GM12878 (cell line): Measurements from ENCODE around the gene ZNF608.

ENCODE experiments used
- DPF2 ChIP-seq: fragments of 450-650 bp; IDR thresholded peaks from 2 replicates; pipeline ENCODE4 v1.6.1; 2017; ENCODE audit warnings: mild to moderate bottlenecking
- GABPA ChIP-seq: IDR thresholded peaks from 2 replicates; pipeline ENCODE4 v1.6.1; 2014; ENCODE audit warnings: antibody characterized with exemption, low read depth, mild to moderate bottlenecking, inconsistent platforms
- KLF5 ChIP-seq: fragments of 450-650 bp; IDR thresholded peaks from 2 replicates; pipeline ENCODE4 v1.6.1; 2014; ENCODE audit warnings: mild to moderate bottlenecking; ENCODE audit not compliant: partially characterized antibody
- POU2F2 ChIP-seq: IDR thresholded peaks from 3 replicates; pipeline ENCODE4 v1.6.1; 2011; ENCODE audit warnings: low read depth, mild to moderate bottlenecking, low read length, borderline replicate concordance
- SREBF2 ChIP-seq: IDR thresholded peaks from 2 replicates; pipeline ENCODE4 v1.6.1; 2012; ENCODE audit warnings: mild to moderate bottlenecking, low read length
- SUZ12 ChIP-seq: fragments of 200-600 bp; sonication (generic); IDR thresholded peaks from one replicate; pipeline ENCODE4 v1.6.1; 2018; ENCODE audit warnings: antibody characterized with exemption, mild to moderate bottlenecking; ENCODE audit not compliant: unreplicated experiment
- ZNF274 ChIP-seq: IDR thresholded peaks from one replicate; pipeline ENCODE4 v1.8.0; 2011; ENCODE audit not compliant: insufficient read length, insufficient read depth
- TF ChIP-seq, protein P1 (sequence below), 3 experiments: IDR thresholded peaks in 2 of 3; conservative IDR thresholded peaks in 1 of 3; 2 replicates each; pipeline ENCODE4 v1.5.1; 2011; ENCODE audit warnings: low read depth in 3 of 3, low read length in 3 of 3, mild to moderate bottlenecking in 3 of 3, control low read depth in 2 of 3, moderate library complexity in 2 of 3, inconsistent platforms in 1 of 3, mixed read lengths in 1 of 3; ENCODE audit not compliant: control insufficient read depth in 2 of 3, insufficient read depth in 1 of 3; ENCODE audit errors: extremely low read depth in 1 of 3

DNA sequence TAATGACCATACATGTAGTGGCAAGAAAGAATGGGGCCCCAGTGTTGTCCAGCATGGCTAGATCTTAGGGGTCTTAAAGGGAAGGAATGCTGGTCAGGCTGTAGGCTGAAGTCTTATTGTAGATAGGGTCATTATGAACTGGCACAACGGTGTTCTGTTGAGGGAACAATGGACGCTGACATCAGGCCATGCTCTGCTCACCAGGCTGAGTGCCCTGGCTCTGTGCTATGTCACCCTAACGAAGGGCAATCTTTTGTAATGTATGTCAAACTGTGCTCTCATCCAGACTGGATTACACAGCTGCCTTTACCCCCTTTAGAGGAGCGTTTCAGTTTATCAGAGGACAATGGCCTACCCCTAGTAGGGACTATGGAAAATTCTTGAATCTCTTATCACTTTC lies 14.6 kb upstream of the ZNF608 start:
- TF ChIP-seq, protein P1, sequence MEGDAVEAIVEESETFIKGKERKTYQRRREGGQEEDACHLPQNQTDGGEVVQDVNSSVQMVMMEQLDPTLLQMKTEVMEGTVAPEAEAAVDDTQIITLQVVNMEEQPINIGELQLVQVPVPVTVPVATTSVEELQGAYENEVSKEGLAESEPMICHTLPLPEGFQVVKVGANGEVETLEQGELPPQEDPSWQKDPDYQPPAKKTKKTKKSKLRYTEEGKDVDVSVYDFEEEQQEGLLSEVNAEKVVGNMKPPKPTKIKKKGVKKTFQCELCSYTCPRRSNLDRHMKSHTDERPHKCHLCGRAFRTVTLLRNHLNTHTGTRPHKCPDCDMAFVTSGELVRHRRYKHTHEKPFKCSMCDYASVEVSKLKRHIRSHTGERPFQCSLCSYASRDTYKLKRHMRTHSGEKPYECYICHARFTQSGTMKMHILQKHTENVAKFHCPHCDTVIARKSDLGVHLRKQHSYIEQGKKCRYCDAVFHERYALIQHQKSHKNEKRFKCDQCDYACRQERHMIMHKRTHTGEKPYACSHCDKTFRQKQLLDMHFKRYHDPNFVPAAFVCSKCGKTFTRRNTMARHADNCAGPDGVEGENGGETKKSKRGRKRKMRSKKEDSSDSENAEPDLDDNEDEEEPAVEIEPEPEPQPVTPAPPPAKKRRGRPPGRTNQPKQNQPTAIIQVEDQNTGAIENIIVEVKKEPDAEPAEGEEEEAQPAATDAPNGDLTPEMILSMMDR (IDR thresholded peaks at IDR 0.05 in 2 of 3, conservative IDR thresholded peaks at IDR 0.05 in 1 of 3; ENCODE audit: control insufficient read depth in 2 of 3, extremely low read depth in 1 of 3, insufficient read depth in 1 of 3, low read depth in 3 of 3, low read length in 3 of 3) = no peak
- TF ChIP-seq GABPA (no peak), ZNF274 (no peak), SREBF2 (no peak), POU2F2 (no peak), SUZ12 (no peak), DPF2 (no peak), KLF5 (no peak)
